ENCODE data around the gene CFAP65. TPM values are rescaled to one million over a fixed set of nuclear protein-coding genes. Genes with fewer than 3 reads are reported as not detected.

CFAP65 gene
- total RNA-seq, 1 experiment from 2014 or later, result 0.33 TPM

DNA sequence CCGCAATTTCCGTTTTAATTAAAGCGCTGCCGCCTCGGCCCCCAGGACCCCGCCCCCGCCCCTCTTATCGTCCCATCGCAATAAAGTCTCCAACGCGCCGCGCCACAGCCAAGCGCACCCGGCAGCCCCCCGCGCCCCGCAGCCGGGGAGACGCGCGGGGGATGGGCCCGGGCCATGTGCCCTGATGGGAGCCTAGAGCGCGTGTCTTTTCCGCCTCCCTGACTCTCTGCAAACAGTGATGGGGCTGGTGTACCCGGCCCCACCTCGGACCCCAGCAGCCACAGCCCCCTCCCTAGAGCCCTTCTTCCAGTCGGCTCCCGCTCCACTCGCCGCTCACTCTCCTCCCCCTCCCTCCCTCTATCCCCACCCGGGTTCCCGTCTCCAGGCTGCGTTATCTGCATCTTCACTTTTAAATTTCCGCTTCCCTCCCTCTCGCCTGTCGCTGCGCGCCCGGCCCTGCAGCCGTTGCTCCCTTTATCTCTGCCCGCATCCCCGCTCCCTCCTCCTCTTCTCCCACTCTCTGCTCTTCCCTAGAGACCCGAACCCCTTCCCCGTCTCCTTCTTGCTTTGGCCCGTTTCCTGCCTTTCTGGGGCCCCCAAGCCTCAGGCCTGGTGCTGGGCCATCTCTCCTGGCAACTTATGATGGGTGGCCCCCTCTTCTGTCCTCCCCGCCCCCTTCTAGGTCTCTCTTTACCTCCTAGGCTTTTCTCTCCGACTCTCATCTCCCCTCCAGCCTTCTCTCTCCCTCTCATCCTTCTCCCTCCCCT is 55.8 kb downstream of the CFAP65 start:
- no peak for TF ChIP-seq SIN3A (IDR thresholded peaks at IDR 0.05; ENCODE audit: borderline replicate concordance, insufficient read depth, low read depth, low read length)
- TF ChIP-seq, protein P1, sequence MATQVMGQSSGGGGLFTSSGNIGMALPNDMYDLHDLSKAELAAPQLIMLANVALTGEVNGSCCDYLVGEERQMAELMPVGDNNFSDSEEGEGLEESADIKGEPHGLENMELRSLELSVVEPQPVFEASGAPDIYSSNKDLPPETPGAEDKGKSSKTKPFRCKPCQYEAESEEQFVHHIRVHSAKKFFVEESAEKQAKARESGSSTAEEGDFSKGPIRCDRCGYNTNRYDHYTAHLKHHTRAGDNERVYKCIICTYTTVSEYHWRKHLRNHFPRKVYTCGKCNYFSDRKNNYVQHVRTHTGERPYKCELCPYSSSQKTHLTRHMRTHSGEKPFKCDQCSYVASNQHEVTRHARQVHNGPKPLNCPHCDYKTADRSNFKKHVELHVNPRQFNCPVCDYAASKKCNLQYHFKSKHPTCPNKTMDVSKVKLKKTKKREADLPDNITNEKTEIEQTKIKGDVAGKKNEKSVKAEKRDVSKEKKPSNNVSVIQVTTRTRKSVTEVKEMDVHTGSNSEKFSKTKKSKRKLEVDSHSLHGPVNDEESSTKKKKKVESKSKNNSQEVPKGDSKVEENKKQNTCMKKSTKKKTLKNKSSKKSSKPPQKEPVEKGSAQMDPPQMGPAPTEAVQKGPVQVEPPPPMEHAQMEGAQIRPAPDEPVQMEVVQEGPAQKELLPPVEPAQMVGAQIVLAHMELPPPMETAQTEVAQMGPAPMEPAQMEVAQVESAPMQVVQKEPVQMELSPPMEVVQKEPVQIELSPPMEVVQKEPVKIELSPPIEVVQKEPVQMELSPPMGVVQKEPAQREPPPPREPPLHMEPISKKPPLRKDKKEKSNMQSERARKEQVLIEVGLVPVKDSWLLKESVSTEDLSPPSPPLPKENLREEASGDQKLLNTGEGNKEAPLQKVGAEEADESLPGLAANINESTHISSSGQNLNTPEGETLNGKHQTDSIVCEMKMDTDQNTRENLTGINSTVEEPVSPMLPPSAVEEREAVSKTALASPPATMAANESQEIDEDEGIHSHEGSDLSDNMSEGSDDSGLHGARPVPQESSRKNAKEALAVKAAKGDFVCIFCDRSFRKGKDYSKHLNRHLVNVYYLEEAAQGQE (IDR thresholded peaks at IDR 0.05; ENCODE audit: insufficient read depth in 1 of 2, low read depth in 2 of 2, low read length in 1 of 2), result no peak
- no peak for TF ChIP-seq TCF7L2 (IDR thresholded peaks at IDR 0.05; ENCODE audit: low read depth, low read length)
- no peak for TF ChIP-seq POLR2AphosphoS5 (IDR thresholded peaks at IDR 0.05; ENCODE audit: low read depth, low read length)
- TF ChIP-seq, protein P2, sequence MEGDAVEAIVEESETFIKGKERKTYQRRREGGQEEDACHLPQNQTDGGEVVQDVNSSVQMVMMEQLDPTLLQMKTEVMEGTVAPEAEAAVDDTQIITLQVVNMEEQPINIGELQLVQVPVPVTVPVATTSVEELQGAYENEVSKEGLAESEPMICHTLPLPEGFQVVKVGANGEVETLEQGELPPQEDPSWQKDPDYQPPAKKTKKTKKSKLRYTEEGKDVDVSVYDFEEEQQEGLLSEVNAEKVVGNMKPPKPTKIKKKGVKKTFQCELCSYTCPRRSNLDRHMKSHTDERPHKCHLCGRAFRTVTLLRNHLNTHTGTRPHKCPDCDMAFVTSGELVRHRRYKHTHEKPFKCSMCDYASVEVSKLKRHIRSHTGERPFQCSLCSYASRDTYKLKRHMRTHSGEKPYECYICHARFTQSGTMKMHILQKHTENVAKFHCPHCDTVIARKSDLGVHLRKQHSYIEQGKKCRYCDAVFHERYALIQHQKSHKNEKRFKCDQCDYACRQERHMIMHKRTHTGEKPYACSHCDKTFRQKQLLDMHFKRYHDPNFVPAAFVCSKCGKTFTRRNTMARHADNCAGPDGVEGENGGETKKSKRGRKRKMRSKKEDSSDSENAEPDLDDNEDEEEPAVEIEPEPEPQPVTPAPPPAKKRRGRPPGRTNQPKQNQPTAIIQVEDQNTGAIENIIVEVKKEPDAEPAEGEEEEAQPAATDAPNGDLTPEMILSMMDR (IDR thresholded peaks at IDR 0.05), result no peak
- ATAC-seq (no peak), DNase-seq (ENCODE audit: low read depth, low spot score) (no peak)
- no peak overlapping the region for H3K27ac ChIP-seq (ENCODE audit: low read length)
- no peaks in the 10 kb centered on the region for H3K36me3 ChIP-seq (ENCODE audit: control insufficient read depth, insufficient read depth, low read length)
- no peaks in the 10 kb centered on the region for H3K9me3 ChIP-seq (ENCODE audit: control insufficient read depth, insufficient read depth, low read depth, low read length)
- BruUV-seq (replicated peaks), result no TSS peak
- H3K4me3 ChIP-seq (ENCODE audit: low read depth in 2 of 2, low read length in 2 of 2), result no peak overlapping the region
- intact Hi-C loops (cut with micrococcal nuclease; ENCODE audit: unreplicated experiment) (no loop called here), in situ Hi-C loops (cut with HindIII; ENCODE audit: low pct_unique_long_range_greater_than_20kb, low sequenced_read_pairs) (no loop called here)
- H3K27me3 ChIP-seq (ENCODE audit: control insufficient read depth, insufficient read depth, low read length), result peaks cover 18% of the 10 kb centered on the region; the same call in 1 of the 2 replicates
- ChIA-PET CTCF (no interaction called here), POLR2A (no interaction called here)
- H3K4me1 ChIP-seq (ENCODE audit: control insufficient read depth, insufficient read depth, low read length), result peaks cover 7% of the 10 kb centered on the region

DNA sequence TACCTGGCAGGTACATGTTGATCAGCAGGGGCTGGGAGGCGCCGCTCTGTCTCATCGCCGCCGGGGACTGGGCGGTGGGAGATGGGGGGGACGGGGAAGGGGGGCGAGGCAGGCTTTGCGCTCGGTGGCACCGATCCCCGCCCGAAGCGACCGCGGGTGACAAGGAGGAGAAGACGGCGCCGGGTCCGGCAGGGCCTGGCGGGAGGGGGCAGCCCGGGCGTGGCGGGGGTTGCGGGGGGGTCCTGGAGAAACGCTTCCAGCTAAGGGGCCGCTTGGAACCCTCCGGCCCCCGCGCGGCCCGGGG is 56.3 kb downstream of the CFAP65 start, which contains the start of gene FEV:
Gene FEV (minus strand): TSS at position 164 of the 304 bp plus-strand sequence. CDS start 109 bp downstream, at position 55.
- Histone ChIP-seq H3K27me3 (ENCODE audit: control insufficient read depth, insufficient read depth, low read length) (peaks cover 18% of the 10 kb centered on the region; the same call in 1 of the 2 replicates), H3K9me3 (ENCODE audit: control insufficient read depth, insufficient read depth, low read depth, low read length) (no peaks in the 10 kb centered on the region), H3K36me3 (ENCODE audit: control insufficient read depth, insufficient read depth, low read length) (no peaks in the 10 kb centered on the region), H3K4me3 (ENCODE audit: low read depth in 2 of 2, low read length in 2 of 2) (peak within 1 kb of the TSS; percentile 16 to 19; a peak in 3 of 4 replicates), H3K27ac (ENCODE audit: low read length) (no peak within 1 kb of the TSS), H3K4me1 (ENCODE audit: control insufficient read depth, insufficient read depth, low read length) (peaks cover 7% of the 10 kb centered on the region)
- ChIA-PET CTCF (no interaction called here), POLR2A (no interaction called here)
- no peak for DNase-seq (ENCODE audit: low read depth, low spot score)
- in situ Hi-C loops (cut with HindIII; ENCODE audit: low pct_unique_long_range_greater_than_20kb, low sequenced_read_pairs), result no loop called here
- intact Hi-C loops (cut with micrococcal nuclease; ENCODE audit: unreplicated experiment), result no loop called here
- BruUV-seq (replicated peaks), result no TSS peak
- TF ChIP-seq, protein P2 (IDR thresholded peaks at IDR 0.05), result no peak
- no peak for TF ChIP-seq TCF7L2 (IDR thresholded peaks at IDR 0.05; ENCODE audit: low read depth, low read length)
- no peak for TF ChIP-seq POLR2AphosphoS5 (IDR thresholded peaks at IDR 0.05; ENCODE audit: low read depth, low read length)
- TF ChIP-seq SIN3A (IDR thresholded peaks at IDR 0.05; ENCODE audit: borderline replicate concordance, insufficient read depth, low read depth, low read length), result no peak
- TF ChIP-seq, protein P1 (IDR thresholded peaks at IDR 0.05; ENCODE audit: insufficient read depth in 1 of 2, low read depth in 2 of 2, low read length in 1 of 2), result no peak
- ATAC-seq, result no peak

Measured in Panc1 (cell line).